CD4-positive, alpha-beta T cell treated with Interleukin-17A for 1 hour (primary cell): Measurements from ENCODE around the gene SLC36A1.
"Not testable (repeated sequence)": the region's sequence is repeated elsewhere in the genome, so short reads cannot be mapped to it uniquely, and the experiment has no call there.

ENCODE experiments used
- DNase-seq: peaks from one replicate; pipeline ENCODE4 v3.0.0-alpha.2; 2020

The SLC36A1 gene

DNA sequence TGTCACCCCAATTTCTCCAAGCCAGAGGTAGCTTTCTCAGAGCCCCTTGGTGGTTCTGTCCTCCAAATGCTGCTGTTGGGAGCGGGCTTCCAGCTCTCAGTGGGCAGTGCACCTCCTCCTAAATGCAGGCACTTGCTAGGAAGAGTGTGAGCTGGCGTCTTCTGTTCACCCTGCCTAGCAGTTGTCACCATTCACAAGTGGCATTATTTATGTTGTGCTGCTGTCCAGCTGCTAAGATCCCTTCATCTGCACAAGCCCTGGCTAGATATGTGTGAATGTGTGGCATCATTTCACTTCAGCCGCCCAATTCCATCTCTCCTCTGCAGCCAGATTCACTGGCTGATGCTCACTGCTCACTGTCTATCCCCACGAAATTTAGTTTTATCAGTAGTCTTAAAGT lies 43.7 kb downstream of the SLC36A1 start:
- no peak for DNase-seq

DNA sequence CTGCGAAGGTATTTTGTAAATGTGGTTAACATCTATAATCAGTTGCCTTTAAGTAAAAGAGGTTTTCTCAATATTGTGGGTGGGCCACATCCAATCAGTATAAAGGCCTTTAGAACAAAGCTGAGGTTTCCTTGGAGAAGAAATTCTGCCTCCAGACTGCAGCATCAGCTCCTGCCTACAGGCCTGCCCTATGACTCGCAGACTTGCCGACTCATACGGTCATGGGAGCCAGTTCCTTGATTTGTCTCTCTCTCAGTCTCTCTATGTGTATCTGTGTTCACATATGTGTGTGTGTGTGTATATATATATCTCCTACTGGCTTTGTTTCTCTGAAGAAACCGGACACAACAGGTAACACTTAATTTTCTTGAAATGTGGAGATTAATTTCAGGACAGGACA lies 45.3 kb downstream of the SLC36A1 start:
- no peak for DNase-seq

DNA sequence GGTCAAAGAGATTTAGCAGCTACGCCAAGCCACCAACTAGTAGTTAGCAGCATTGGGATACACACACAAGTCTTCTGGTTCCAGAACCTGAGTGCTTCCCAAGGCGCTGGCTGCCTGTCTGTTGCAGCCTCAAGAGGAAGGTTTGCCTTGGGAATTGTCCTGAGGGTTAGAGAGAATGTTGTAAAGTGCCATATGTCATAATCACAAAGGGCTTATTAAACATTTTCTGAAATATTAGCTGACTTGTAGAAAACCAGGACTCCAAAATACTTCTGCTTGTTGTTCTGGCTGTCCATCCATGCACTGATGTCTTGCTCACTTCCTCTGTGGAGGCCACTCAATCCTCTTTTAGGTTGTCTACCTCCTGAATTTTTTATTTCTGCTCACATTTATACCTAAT lies 46.3 kb downstream of the SLC36A1 start:
- no peak for DNase-seq

DNA sequence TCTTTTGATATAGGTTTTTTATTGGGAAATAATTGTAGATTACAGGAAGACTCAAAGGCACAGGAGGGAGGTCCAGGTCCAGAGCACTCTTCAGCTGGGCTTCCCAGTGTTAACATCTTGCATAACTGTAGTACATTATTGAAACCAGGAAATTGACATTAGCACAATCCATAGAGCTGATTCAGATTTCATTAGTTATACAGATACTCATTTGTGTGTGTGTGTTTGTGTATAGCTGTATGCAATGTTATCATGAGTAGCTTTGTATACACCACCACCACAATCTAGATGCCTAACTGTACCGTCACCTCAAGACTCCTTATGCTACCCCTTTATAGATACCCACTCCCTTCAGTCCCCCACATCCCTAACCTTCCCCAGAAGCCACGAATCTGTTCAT lies 47.9 kb downstream of the SLC36A1 start:
- DNase-seq, result no peak

DNA sequence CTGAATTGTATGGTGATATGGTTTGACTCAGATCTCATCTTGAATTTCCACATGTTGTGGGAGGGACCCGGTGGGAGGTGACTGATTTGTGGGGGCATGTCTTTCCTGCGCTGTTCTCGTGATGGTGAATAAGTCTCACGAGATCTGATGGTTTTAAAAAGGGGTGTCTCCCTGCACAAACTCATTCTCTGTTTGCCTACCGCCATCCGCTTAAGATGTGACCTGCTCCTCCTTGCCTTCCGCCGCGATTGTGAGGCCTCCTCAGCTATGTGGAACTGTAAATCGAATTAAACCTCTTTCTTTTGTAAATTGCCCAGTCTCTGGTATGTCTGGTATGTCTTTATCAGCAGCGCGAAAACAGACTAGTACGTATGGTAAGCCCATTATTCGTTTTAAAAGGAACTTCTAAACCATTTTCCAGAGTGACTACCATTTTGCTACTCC lies 48.7 kb downstream of the SLC36A1 start:
- no peak for DNase-seq

DNA sequence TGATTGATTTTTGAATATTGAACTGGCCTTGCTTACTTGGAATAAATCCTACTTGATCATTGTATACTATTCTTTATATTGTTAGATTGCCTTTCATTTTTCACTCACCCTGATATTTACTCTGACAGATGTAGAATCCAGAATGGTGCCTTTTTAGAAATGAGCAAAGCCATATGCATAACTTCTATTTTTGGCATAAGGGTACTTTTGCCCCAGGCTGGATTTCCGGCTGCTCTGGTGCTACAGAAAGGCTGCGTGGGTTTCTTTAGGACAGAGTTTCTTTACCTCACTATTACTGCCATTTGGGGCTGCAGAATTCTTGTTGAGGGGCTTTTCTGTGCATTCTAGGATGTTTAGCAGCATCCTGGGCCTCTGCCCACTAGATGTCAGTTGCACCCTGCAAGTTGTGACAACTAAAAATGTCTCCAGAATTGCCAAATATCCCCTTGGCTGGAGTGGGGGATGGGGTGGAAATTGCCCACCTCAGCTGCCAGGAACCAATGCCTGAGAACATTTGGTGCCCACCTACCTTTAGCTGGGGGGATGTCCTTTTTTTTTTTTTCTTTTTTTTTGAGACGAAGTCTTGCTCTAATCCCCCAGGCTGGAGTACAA lies 50.1 kb downstream of the SLC36A1 start:
- DNase-seq, result no peak

DNA sequence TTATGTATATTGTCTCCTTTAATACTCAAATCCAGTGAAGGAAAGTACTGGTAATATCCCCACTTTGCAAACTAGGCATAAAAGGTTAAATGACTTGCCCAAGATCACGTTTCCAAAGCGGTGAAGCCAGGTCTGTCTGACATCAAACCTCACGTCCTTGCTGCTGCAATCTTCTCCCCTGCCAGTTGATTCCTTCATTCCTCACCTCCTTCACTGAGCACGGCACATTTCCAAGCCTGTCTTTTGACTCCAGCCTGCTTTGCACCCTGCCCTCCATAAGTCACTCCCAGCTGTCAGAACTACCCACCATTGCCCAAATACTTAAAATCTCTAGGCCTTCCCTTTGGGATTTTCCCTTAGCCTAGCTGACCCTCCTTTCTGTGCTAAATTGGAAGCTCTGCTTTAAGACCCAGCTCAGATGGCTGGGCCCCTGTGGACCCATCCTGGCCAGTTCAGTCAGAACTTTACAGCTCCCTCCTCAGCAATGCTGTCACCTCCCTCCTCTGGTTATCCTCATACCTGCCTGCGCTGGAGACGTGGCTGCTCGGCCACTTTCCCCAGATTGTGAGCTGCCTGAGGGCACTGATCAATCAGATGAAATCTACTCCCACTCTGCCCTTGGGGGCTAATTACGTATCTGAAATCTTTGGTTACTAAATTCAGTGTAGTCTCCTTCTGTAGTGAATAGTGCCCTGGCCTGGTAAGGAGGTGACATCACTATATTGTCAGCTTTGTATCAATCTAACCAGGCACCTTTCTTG lies 51.2 kb downstream of the SLC36A1 start:
- DNase-seq, result no peak

DNA sequence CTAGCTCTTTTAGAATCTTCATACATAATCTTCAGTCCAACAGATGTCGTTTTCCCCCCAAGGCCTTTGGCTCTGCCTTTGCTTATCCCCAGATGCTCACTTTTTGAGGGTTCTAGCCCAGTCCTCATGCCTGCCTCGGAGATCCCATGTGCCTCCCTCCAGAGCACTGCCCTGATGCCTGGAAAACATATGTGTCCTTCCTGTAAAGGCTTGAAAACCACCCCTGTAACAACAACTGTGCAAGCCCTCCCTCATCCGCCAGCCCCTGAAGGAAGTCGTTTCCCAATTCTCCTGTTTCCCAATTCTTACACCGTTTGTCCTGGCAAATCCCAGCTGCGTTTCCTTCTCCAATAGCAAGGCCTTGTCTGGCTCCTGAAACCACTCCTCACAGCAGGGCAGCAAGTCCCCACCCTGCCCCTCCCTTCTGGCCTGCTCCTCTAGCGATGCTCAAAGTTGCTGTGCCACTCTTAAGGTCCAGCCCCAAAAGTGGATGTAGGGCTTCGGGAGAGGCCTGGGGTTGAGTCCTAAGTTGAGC lies 52.2 kb downstream of the SLC36A1 start:
- no peak for DNase-seq

DNA sequence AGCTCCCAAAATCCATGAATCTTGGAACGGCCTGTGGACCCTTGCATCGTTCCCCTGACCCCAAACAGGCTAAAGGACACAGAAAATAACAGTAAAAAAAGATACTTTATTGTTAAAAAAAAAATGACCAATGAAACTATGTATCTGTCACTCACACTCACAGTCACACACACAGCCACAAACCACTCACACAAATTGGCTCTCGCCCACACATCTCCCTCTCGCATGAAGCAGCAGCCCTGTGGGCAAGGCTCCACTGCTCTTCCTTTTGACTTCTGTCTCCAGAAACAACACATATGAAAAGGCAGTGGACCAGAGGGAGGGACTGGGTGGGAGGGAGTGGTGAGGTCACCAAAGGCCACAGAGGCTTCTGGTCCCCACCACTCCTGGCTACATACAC lies 56.6 kb downstream of the SLC36A1 start:
- no peak for DNase-seq

DNA sequence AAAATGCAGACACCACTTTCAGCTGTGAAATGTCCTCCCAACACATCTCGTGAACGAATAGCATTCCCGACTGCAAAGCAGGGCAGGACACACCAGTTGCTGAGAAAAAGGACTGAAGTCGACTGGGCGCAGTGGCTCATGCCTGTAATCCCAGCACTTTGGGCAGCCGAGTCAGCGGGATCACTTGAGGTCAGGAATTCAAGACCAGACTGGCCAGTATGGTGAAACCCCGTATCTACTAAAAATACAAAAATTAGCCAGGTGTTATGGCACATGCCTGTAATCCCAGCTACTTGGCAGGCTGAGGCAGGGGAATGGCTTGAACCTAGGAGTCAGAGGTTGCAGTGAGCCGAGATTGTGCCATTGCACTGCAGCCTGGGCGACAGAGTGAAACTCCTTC lies 60.9 kb downstream of the SLC36A1 start:
- not testable (repeated sequence) for DNase-seq

DNA sequence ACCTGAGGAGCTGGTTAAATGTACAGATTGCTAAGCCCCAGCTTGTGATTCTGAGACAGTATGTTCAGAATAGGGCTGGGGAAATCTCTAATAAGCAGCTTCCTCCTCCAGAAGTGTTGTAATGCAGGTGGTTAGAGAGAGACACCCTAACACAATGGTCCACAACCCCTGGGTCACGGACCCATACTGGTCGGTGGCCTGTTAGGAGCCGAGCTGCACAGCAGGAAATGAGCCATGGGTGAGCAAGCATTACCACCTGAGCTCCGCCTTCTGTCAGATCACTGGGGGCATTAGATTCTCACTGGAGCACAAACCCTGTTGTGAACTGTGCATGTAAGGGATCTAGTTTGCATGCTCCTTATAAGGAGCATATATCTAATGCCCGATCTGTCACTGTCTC lies 61.8 kb downstream of the SLC36A1 start:
- no peak for DNase-seq

DNA sequence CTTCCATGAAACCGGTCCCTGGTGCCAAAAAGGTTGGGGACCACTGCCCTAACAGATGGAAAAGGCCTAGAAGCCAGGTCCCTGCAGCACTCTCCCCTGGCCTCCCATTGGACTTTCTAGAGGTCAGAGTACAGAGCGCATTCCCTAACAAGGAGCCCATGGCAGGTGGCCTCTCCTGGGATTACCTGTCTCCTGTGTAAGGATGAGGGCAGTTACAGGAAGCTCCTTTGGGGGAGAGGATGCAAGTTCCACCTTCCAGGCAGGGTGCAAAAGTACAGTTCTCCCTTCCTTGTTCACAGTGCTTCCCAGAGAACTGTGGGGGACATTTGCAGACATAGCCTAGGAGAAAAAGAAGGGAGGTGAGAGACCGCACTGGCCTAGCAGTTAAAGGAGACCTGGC lies 62.4 kb downstream of the SLC36A1 start:
- no peak for DNase-seq

DNA sequence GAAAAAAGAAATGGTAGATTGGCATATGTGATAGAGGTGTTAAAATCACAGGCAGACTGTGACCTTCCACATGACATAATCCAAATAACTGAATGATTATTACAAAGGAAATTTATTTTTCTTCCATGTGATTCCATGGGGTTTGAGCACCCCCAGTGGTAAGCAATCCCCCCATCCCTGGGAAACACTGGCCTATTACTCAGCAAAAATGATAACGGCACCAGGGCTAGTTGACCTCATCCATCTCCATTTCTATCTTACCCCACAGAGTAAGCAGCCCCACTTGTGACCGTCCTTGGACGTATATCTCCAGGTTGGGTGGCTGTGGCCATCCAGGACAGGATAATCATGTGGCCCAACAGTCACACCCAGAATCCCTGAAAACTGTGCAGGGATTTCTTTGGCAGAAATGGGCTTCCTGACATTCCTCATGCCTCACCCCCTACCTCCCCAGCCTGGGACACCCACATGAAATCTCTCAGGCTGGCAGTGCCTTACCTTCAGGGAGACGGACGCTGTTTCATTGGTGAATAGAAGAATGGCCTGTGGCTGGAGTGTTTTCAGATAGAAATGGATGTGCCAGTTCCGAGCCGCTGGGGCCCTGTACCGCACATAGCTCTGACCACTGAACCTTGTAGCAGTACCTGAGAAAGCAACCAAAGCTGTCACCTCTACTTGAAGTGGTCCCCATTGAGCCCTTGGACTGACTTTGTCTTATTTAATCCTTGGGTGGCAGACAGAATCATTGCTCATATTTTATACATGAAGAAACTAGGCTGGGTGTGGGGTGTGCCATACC lies 69.9 kb downstream of the SLC36A1 start:
- no peak for DNase-seq

DNA sequence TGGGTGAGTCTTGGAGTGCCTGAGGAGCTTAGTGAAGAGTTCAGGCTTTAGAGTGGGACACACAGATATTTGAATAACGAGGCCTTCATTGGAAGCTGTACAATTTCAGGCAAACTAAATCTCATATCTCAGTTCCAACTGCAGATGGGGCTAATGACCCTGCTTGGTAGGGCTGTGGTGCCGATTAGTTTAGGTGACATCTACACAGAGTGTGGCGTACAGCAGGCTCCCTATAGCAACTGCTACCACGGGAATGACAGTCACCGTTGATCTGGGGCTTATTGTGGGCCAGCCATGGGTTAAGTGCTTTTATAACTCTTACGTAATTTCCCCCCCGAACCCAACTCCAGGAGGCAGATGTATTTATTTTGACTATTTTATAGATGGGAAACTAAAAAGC lies 72.9 kb downstream of the SLC36A1 start:
- DNase-seq, result no peak

DNA sequence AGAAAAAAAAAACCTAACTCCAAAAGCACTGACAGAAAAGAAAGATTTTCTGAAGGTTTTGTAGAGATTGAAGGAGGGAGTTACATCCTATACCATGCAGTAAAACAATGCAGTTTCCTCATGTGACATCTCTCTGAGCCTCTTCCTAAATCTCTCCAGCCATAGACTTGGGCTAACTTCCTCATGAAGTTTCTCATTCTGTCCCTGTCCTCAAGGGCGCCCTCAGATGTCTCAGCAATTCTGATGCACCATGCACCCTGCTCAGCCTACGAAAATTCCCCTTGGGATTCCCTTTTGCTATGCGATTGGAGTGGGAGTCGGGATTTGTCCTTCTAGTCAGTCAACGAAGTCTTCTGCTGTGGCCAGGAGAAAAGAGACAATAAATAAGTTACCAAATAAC lies 74.8 kb downstream of the SLC36A1 start:
- DNase-seq, result no peak

DNA sequence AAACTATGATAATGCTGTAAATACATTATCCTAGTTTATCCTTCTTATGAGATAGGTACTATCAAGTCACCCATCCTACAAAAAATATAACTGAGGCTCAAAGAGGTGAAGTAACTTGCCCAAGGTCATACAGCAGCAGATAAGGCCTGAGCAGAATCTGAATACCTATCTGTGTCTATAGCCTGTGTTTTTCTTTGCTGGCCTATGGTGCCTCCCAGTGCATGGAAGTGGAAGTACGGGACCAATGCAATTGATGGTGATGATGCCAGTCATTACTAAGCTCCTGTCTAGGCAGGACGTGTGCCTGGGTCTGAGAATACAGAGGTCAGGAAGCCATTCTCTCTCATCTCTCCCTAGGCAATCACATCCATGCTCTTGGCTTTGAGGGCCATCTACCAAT lies 75.9 kb downstream of the SLC36A1 start:
- DNase-seq, result peak; percentile 43

DNA sequence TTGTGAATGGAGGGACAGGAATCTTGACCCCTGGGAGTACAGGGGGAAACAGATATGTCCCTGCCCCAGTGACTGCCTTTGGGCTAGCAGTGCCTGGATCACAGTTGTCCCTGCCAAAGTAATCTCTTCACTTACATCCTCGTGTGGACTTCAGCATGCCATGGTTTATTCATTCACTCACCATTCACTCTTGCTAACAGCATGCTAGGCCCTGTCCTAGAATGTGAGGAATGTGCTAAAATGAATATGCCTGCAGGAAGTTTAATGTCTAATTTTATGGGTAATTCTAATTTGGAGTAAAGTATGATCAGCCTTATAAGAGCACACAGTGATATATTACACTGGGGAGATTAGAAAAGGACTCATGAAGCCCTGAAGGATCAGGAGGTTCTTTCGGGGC lies 80.8 kb downstream of the SLC36A1 start:
- no peak for DNase-seq

DNA sequence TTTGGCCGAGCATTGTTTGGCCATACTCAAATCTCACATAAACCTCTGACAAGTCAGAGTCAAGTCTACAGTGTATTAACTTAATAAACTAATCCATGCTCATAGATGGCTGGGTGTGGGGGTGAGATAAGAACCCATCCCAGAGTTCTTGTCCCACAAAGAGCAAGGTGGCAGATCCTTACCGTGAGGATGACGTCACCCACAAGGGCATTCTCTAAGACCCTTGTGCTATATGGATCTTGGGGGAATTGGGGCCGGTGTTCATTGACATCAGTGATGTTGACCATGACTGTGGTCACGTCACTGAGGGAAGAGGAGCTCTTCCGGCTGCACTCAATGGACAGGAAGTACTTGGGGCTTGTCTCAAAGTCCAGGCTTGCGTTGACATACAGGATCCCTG lies 81.6 kb downstream of the SLC36A1 start:
- no peak for DNase-seq

DNA sequence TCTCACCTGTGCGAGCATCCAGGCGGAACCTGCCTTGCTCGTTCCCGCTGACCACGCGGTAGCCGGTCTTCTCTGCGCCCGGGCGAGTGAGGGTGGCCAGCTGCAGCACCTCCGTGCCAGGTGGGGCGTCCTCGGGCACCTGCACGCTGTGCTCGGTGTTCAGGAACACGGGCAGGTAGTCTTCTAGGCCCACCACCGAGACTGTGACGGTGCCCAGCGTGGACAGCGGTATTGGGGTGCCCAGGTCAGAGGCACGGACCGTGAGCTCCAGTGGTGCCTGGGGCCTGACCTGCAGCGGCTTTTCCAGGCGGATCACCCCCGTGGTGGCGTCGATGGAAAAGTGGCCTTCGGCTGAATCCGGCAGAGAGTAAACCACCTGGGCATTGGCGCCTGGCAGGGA lies 84.2 kb downstream of the SLC36A1 start:
- no peak for DNase-seq

DNA sequence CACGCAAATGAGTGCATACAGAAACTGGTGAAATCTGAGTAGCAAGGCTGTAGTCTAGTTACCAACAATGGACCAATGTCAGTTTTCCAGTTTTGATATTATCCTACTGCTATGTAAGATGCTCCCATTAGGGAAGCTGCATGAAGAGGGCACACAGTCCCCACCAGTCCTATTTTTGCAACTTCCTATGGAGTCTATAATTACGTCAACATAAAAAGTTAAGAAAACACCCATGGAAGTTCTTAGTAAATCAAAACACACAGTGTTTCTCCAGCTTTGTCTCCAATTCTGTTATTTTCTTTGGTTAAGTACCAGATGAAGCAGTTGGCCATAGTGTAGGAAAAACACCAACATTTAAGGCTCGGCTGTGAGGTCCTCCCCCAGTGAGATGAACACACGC lies 85.0 kb downstream of the SLC36A1 start:
- DNase-seq, result no peak

DNA sequence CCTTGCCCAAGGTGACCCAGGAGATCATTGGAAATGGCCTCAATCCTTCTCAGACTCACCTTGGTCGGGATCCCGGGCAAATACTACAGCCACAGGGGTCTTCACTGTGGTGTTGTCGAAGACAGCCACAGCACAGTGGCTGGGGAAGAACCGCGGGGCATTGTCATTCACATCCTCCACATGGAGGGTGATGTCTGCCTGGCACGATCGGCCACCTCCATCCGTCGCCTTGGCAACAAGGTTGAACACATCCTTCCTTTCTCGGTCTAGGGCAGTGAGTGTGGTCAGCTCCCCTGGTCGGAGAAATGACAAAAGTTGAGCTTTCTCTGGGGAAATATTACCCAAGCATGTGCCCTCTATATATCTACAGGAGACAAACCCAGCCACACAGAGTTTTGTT lies 86.9 kb downstream of the SLC36A1 start:
- DNase-seq, result no peak

DNA sequence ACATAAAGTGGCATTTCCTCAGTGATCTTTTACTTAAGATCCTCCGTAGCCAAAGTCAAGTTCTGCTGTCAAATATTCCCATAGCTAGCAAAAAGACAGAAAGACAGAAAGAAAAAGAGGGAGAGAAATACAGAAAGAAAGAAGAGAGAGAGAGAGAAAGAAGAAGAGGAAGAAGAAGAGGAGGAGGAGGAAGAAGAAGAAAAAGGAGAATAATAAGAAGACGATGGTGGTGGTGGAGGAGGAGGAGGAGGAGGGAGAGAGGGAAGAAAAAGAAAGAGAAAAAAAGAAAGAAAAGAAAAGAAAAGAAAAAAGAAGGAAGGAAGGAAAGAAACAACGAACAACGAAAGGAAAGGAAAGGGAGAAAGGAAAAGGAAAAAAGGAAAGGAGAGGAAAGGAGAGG lies 89.6 kb downstream of the SLC36A1 start:
- DNase-seq, result no peak

DNA sequence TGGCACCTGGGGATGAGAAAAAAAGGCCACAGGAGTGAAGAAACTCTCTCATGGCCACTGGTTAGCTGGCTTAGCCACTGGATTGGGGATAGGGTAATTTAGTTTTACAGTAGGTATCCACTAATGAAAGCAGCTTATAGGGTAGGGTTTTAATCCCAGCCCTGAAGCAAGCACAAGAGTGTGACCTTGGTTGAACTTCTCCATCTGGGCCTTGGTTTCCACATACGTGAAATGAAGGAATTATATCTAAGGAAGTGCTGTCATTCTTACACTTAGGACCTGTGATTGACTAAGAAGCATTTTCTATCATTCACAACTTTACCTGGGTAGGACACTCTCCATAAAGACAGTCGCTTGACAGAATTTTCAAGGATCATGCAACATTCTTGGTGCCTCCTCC lies 94.2 kb downstream of the SLC36A1 start:
- DNase-seq, result no peak
